GM21447 (cell line): ENCODE results near the gene CITED4.

Experiments
- ATAC-seq: cut with Tn5 transposase; IDR thresholded peaks from one replicate; pipeline ENCODE4 v1.9.1; 2021; ENCODE audit not compliant: unreplicated experiment

Gene CITED4

DNA sequence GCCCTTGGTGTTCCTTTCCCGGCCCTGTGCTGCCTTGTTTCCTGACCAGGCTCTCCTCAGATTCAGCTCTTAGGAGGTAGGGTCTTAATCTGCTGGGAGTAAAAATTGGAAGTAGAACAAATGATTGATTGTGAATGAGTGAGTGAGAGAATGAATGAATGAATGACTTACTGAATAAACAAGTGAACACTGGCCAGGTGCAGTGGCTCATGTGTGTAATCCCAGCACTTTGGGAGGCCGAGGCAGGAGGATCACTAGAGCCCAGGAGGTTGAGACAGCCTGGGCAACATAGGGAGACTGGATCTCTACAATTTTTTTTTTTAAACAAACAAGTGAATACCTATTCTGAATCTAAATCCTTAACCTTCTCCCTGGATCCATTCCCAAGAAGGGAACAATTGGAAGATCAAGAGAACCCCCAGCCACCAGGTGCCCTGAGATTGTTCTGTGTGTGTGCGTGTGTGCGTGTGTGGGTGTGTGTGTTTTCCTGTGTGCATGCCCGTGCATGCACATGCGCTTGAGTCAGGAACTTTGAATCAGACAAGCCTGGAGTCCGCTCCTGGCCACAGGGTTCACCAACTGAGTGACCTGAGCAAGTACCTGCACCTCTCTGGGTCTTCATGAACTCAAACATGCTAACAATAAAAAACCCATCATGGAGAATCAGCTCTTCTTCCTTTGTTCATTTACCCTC, 24.3 kb upstream of the CITED4 start:
- no peak for ATAC-seq

DNA sequence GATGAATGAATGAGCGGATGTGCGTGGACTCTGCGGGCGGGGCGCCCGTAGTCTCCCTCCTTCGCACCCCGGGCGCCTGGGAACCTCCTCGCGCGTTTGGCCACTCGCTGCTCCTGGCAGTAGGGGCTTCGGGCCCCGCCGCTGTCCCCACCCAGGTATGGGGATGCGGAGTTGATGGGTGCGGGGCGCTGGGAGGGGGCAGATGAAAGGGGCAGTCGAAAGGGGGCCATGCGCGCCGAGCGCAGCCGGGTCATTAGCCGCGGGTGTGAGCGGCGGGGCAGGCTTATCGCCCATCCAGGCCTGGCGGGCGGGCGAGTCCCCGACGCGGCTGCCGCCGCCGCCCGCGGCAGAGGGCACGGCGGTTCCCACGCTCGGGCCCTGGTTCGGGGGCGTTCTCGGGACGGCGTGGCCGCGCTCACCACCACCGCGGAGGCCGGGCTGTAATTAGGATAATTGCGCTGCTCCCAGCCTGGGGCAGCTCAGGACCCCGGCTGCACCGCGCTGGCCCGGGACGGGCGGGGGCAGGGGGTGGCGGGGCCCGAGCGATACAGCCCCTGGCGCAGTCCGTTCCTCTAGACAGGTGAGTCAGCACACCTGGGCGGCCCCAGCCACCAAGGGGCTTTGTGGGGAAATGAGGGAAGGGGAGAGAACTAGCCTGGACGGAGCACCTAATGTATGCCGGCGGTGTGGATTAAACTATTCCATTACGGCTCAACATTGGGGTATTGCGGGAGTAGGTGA, 22.1 kb upstream of the CITED4 start:
- no peak for ATAC-seq

DNA sequence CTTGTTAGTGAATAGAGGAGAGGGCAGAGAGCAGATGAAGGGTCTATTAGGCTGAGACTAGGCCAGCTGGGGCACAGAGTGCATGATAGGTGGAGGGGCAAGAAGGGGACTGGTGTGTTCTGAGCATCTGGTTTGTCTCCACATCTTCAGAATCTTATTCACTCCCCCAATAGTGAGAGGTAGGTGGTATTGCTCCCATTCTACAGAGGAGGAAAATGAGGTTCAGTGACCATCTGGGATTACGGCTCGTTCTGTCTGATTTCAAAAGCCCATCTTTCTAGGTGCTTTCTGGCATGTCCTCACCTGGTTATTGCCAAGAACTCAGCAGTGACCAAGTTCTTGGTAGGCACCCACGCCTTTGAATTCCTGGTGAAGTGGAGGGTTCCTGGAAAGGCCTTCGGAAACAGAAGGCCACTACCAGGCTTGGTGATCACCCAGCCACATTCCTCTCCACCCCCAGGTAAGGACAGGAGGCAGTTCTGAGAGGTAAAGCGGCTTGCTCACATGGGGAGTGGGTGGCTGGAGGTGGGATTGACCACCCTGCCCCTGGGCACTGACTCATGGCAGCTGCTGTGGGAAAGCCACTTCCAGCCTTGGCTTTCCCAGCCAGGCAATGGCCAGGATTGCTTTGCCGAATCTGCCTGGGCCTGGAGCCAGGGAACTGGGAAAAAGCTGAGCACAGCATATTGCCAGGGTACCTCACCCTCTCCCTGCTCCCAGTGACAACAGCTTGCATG, 18.8 kb upstream of the CITED4 start:
- ATAC-seq: no peak

DNA sequence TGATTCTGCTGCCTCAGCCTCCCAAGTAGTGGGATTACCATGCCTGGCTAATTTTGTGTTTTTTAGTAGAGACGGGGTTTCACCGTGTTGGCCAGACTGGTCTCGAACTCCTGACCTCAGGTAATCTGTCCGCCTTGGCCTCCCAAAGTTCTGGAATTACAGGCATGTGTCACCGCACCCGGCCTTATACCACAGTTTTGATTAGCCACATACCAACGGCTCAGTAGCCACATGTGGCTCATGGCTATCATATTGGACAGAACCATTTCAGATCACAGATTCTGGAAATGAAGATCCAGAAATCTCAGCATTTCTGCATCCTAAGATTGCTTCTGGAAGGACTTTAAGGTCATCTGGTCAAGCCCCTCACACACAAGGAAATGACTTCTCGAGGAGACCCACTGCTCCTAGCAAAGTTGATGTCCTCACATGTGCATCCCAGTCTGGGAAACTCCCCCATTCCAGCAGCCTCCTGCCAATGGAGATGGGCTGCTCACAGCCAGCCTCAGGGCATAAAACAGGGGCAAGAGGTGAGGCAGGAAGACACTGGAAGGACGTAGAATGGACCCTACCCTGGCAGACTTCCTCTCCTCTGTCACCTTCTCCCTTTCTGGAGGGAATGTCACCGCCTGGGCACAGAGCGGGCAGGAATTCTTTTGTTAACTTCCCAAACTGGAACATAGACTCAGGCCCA, 17.5 kb upstream of the CITED4 start:
- ATAC-seq: no peak

DNA sequence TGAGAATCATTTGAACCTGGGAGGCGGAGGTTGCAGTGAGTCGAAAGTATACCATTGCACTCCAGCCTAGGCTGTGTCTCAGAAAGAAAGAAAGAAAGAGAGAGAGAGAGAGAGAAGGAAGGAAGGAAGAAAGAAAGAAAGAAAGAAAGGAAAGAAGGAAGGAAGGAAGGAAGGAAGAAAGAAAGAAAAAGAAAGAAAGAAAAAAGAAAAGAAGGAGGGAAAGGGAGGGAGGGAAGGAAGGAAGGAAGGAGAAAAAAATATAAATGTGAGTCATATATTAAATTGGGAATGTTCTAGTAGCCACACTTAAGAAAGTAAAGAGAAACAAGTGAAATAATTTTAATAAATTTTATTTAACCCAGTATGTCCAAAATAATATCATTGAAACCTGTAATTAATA, 16.7 kb upstream of the CITED4 start:
- no peak for ATAC-seq

DNA sequence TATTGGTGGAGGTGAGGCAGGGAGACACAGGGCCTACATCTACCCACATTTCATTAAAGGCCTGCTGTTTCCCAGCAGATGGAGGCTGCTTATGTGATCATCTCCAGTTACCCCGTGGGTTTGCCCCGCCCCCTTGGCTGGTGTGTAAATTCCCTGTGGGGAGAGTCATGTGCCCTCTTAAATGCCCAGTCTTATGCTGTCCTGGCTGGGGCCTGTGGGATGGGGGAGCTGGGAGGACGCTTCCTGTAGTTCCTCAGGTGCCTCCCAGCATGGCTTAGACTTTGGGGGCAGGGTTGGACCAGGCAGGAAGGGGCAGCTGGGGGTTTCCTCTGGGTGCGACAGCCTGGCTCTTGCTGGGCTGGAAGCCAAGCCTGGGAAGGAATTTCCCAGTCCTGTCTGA, 15.5 kb upstream of the CITED4 start:
- ATAC-seq: no peak

DNA sequence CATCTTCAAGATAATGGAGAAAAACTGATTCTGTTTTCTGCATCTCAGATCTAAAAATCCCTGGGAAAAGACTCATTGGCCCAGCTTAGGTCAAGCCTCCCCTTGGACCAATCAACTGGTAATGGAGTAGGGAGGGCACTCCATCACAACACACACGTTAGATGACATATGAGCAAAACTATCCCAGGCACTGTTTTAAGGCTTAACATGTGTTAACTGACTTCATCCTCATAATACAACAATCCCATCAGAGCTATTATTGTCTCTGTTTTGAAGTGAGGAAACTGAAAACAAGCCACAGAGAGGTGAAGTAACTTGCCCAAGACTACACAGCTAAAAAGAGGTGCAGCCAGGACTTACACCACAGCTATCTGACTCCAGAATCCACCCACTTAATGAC, 14.7 kb upstream of the CITED4 start:
- ATAC-seq: no peak

DNA sequence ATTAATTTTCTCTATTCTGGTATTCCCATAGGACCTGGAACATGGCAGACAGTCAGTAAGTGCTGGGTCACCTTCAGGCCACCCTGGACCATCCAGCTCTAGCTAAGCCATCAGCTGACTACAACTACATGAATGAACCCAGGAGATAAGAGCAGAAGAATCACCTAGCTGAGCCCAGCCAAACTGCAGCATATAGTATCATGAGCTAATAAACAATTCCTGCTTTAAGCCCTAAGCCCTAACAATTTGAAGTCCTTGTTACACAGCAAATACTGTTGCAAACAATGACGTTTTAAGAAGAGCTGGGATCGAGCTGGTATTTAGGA, 14.2 kb upstream of the CITED4 start:
- ATAC-seq: no peak

DNA sequence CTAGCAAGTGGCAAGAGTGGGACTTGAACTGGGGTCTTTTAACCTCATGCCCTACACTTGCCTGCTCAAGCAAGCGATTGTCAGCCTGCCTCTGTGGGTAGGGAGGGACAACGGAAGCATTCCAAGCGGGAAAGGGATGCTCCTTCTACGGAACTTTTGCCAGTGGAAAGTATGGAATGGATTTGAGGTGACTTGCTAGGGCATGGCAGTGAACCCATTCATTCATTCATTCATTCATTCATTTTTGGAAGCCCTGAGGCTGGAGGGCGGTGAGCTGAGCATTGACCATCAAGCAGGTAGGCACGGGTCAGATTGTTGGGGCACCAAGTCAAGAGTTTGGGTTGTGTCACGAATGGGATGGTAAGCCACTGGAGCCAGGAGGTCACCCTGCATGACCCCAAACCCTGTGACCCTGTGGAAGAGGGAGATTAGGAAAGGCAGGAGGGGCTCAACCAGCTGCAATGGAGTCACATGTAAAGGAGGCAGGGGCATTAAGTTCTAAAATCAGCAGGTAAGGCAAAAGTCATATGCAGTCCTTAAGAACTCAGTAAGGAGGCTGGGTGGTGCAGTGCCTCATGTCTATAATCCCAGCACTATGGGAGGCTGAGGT, 11.8 kb upstream of the CITED4 start:
- no peak for ATAC-seq

DNA sequence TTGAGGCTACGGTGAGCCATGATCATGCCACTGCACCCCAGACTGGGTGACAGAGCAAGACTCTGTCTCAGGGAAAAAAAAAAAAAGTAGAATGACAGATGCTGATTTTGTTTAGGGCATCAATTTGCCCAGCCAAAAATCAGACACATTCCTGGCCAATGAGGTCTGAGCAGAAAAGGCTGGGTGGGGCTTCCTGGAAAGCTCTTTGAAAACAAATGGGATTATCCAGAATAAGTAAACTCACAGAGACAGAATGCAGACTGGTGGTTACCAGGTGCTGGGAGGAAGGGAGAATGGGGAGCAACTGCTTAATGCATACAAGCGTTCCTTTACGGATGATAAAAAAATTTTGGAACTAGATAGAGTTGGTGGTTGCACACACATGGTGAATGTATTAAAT, 10.1 kb upstream of the CITED4 start:
- ATAC-seq: no peak

DNA sequence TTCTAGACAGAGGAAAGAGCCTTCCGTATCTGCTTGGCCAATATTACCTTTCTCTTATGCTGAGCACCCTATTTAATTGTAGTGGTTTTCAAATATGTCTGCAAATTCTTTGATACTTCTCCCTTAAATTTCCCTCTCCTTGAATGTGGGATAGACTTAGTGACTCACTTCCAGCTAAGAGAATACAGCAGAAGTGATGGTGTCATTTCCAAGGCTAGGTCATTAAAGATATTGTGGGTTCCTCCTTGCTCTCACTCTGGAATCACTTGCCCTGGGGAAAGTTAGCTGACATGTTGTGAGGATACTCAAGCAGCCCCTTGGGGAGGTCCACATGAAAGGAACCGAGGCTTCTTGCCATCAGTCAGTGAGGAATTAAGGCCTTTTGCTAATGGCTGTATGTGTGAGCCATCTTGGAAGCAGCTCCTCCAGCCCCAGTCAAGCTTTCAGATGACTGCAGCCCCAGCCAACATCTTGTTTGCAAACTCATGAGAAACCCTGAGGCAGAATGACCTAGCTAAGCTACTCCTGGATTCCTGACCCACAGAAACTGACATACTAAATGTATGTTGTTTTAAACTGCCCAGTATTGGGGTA, 8.1 kb upstream of the CITED4 start:
- no peak for ATAC-seq

DNA sequence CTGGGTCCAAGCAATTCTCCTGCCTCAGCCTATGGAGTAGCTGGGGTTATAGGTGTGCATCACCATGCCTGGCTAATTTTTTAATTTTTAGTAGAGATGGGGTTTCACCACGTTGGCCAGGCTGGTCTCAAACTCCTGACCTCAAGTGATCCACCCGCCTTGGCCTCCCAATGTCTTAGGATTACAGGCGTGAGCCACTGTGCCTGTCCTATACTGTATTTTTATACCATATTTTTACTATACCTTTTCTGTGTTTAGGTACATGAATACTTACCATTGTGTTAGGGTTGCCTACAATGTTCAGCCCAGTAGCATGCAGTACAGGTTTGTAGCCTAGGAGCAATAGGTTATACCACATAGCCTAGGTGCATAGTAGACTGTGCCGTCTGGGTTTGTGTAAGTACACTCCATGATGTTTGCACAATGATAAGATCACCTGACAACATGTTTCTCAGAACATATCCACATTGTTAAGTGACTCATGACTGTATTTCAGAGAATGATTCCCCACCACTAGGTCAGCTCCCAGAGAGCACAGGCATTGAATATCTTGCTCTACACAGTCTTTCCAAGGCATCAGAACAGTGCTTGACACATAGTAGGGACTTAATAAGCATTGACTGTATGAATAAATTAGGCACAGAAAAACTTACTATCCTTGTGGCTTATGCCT, 6.0 kb upstream of the CITED4 start:
- ATAC-seq: no peak

DNA sequence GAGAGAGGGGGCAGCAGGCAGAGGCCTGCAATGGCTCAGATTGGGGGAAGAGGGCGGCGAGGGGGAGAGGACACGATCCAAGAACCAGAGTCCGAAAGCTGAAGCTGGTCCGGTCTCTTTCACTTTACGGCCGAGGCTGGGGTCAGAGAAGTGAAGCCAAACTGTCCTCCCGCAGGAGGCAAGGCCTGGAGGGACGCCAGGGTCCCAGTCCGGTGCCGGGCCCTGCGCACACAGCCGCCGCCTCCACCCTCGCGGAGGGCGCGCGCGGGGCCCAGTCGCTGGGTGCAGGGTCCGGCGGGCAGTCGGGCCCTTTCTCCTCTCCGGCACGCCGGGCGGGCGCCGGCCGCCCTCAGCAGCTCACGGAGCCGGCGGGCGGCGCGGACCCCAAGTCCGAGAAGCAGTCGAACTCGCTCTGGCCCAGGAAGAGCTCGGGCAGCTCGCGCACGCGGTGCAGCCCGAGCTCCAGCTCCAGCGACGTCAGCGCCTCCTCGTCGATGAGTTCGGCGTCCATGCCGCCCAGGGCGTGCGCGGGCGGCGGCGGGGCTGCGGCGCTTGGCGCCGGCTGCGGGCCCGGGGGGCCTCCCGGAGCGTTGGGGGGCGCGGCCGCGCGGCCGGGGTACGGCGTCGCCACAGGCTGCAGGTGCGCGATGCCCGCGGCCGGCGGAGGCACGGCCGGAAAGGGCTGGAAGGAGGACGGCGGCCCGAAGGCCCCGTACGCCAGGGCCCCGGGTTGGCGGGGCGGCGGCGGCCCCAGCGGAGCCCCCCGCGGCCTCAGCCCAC, 749 bp downstream of the CITED4 start:
- no peak for ATAC-seq

DNA sequence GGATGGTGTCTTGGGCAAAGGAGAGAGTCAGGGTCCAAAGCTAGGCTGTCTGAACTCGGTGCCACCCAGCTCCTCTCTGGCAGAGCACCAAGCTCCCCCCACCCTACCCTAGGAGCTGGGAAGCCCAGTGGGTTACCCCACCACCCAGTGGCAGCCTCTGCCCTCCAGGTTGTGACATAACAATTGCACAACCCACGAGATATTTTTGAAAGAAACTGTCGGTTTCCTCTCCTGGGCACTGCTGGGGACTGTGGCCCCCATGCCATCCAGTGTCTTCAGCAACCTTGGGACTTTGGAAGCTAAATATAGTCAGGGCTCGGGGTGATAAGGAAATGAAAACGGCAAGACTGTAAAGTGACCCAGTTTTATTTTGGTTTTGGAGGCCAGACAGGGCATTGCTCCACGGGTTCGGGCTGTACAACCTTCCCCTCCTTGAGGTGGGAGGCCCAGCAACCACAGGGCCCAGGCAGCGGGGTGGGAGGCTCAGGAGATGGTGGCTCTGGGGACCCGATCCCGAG, 1.4 kb downstream of the CITED4 start:
- ATAC-seq: no peak

DNA sequence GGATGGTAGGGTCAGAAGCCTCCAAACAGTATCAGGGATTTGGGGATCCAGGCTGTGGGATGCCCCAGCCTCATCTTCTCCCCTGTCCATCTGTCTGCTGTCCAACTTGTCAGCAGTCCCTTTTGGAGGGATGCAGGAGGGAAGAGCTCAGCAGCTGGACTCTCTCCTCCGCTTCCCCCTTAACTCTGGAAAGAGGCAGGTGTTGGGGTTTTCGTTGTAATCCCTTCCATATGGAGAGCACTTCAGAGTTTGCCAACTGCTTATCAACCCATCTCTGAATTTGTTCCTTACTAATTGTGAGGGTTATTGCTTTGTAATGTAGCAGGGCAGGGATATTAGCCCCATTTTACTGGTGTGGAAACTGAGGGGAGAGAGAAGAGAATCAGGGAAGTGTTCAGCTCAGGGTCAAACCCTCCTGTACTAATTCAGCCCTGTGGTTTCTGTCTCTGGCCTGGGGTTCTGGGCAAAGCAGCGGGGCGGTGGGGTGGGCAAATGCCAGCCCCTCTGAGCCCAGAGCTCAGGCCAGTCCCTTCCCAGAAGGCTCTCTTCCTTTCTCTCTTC, 3.2 kb downstream of the CITED4 start:
- ATAC-seq: no peak

DNA sequence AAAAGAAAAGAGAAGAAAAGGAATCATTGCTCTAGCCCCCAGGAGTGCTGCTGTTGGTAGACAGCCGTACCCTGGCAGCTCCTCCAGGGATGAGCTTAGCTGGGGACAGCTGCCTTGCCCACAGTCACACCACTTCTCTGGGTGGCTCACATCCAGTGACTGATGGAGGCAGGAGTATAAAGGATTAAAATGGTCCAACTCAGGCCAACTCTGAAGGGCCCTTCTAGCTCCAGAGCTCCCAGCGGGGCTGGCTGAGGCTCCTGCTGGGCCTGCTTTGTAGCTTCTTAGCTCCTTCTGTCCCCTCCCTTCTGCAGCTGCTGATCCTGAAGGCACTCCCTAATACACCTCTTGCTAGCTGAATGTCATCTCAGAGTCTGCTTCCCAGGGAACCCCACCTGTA, 4.4 kb downstream of the CITED4 start:
- ATAC-seq: no peak

DNA sequence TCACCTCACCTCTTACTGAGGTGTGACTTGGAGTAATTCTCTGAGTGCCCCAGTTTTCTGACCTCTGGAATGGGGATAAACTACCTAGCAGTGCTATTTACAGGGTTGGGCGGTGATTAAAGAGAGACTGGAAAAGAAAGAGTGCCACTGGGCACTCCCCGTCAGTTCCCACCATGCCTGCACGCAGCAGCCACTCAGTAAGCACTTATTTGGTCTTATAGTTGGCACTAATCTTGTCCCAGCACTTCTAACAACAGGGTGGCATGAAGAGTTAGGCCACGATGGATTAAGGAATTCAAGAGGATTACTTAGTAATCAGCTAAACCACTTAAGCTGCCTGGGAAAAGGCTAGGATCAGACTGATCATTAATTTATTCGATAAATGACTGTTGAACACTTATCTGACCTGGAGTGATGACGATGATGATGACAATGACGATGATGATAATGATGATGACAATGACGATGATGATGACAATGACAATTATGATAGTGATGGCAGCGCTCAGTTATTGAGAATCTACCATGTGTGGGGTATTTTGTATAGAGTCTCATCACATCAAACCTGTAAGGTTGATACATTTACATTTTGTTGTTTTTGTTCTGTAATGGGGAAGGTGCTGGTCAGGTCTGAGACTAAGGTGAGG, 5.4 kb downstream of the CITED4 start:
- ATAC-seq: no peak

DNA sequence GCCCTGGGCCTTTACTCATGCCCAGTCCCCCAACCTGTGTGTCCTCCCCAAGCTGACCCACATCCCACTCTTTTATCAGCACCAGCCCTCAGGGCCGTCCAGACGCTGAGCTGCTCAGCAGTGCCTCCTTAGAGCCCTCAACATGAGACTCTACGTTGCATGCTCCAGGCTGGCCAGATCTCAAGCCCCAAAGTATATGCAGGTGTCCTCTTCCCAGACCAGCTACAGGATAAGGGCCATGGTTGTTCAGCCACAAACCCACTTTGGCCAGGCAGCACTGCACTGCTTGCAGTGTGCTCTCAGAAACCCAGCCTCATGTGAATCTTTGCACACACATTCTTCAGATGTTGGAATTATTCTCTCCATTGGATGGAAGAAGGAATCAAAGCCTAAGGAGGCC, 6.0 kb downstream of the CITED4 start:
- ATAC-seq: no peak

DNA sequence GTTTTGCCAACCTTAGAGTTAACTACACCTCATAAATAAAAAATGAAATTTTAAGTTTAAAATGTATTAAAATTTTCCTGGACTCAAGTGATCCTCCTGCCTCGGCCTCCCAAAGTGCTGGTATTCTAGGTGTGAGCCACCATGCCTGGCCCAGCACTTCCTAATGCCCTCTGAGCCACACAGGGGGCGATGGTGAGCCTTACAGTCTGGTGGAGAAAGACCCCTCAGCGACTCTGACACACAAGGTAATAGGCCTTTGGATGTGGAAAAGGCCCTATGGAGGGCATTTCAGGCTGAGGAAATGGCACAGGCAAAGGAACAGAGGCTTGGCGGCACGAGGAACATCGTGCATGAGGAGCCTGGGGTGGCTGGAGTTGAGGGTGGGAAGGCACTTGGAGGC, 6.7 kb downstream of the CITED4 start:
- no peak for ATAC-seq
